22Rv1 (cell line): Measurements from ENCODE around the gene NRXN2.

Source experiments
- H3K27ac ChIP-seq: fragments of 450-650 bp; 2 replicates; pipeline ENCODE4 v1.5.1; 2017
- CTCF ChIP-seq: fragments of 450-650 bp; IDR thresholded peaks from 2 replicates; pipeline ENCODE4 v1.5.1; 2017; ENCODE audit warnings: mild to moderate bottlenecking
- ZFX ChIP-seq: fragments of 450-650 bp; IDR thresholded peaks from 2 replicates; pipeline ENCODE4 v1.6.1; 2017; ENCODE audit warnings: antibody characterized with exemption, borderline replicate concordance

The NRXN2 gene

GRCh38 chr11:64610596-64610995 is 112.4 kb downstream of the NRXN2 start:
- no peak for TF ChIP-seq CTCF
- TF ChIP-seq ZFX = no peak
- no peak overlapping the region for H3K27ac ChIP-seq

GRCh38 chr11:64609436-64610047 is 113.5 kb downstream of the NRXN2 start:
- no peak for TF ChIP-seq ZFX
- TF ChIP-seq CTCF = no peak

GRCh38 chr11:64608636-64609035 is 114.4 kb downstream of the NRXN2 start:
- TF ChIP-seq ZFX = no peak
- no peak for TF ChIP-seq CTCF
- no peak overlapping the region for H3K27ac ChIP-seq

More at GRCh38 chr11:64609436-64610047, 113.5 kb downstream of the NRXN2 start:
- H3K27ac ChIP-seq = no peak overlapping the region

GRCh38 chr11:64608046-64608445 is 115.0 kb downstream of the NRXN2 start:
- no peak overlapping the region for H3K27ac ChIP-seq
- TF ChIP-seq ZFX (no peak), CTCF (no peak)

- no peak for TF ChIP-seq ZFX
- no peak for TF ChIP-seq CTCF
- no peak overlapping the region for H3K27ac ChIP-seq
Observed at GRCh38 chr11:64607381-64607985, 115.5 kb downstream of the NRXN2 start.

- TF ChIP-seq ZFX (no peak), CTCF (no peak)
- H3K27ac ChIP-seq = no peak overlapping the region
Observed at GRCh38 chr11:64606796-64607380, 116.1 kb downstream of the NRXN2 start.
